T-helper 9 cell (primary cell): Measurements from ENCODE around the gene PRR23A.

Experiments used
- DNase-seq: peaks from one replicate; pipeline ENCODE4 v3.0.0-alpha.2; 2020

Gene PRR23A

DNA sequence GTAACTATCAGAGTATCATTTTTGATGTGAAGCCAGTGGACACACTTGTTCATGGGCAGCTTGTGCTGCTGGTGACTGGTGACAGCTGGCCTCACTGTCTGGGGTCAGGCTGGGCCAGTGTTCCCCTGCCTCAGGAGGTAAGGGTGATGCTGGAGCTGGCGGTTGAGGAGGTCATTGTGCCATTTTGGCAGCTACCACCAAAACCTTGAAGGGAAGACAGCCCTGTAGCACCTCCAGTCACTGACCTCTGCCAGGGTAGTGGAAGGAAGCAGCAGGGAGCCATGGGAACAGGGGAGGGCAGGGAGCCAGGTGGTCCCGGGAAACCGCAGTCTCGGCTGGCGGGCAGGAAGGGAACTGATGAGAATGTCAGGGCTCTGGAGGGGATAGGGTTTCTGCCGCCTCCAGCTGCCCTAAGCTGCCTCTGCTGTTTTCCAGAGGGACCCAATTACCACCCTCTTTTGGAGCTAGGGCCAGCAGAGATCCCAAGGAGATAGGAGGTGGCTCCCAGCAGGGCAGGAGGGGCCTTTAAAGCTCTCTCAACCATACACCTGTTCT lies 34.2 kb downstream of the PRR23A start:
- no peak for DNase-seq

DNA sequence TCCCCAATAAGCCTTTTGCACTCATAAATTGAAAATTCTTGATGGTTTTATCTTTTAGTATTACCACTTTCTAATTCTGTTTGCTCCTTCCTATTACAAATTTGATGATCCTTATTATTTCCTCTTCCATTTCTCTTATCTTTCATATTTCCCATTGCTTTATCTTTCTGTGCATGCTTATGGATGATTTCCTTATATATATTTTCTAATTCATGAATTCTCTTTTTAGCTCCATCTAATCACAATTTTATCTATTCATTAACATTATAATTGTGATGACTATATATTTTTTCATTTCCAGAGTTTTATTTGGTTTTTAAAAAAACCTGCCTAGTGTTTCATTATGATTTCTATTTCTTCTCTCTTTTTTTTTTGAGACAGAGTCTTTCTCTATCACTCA lies 41.1 kb downstream of the PRR23A start:
- no peak for DNase-seq

DNA sequence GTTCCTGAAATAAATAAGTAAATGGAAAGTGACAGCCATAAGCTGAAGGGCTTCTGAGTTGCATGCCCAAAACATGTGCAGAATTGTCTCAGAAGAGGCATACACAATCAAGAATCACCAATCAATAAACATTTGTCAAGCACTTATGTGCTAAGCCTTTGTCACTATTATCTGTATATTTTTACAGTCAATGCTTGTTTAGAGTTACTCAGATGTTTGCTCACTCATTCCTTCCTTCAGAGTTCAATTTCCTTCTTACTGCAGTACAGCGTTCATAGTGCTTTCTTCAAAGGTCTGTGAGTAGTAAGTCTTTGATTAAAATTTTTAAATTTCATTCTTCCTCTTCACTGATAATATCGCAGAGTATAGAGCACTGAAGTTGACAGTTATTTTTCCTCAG lies 41.8 kb downstream of the PRR23A start:
- no peak for DNase-seq

DNA sequence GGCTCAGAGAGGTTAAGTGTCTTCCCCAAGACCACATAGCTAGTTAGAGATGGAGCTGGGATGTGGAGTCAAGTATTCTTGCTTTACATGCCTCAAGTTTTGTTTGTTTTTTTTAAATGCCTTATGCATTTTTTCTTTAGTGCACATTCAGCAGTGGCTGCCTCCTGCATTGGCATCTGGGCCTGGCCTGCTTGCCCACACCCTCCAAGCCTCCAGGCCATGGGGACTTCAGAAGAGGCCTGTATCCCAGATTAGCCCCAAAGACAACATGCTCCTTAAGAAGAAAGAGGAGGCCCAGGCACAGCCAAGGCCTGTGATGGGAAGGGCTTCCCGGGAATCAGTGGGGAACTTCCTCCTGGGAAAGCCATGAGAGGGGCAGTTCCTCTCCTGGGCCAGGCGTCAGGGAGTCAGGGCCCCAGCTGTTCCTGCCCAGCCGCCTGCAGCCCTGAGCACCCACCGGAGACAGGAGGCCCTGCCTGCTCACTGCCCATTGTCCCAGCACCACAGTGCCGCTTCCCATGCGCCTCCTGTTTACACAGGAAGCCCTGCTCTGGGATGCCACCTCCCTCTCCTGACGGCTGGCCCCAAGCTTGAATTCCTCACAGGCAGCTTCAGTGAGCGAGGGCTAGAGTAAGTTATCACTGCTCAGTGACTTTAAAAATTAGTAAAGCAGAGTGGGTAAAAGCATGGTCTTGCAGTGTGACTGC lies 43.1 kb downstream of the PRR23A start:
- DNase-seq, result no peak

DNA sequence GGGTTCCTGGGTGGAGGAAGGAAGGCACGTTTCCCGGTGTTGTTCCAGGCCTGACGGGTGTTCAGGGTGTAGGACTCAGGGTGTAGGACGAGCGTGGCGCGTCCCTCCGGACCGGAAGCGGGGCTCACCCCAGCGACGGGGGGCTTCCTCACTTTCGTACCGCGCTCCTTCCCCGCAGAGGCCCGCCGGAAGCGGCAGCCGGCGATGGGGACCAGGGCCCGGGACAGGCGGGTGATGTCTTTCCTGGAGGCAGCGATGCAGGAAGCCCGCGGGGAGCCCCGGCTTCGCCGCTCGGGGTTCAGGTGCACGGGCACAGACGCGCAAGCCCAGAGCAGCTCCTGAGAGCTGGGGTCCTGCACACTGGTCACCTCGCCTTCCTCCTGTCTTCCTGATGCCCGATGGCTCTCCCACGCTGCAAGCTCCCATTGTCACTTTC lies 45.6 kb downstream of the PRR23A start:
- no peak for DNase-seq
